SK-N-MC (cell line): ENCODE data around the gene RNASEH2B.
A peak's percentile ranks its signal among the peaks of the same experiment; 100 is the strongest.

Experiments used
- DNase-seq: peaks from one replicate; pipeline ENCODE4 v3.0.0-alpha.2; 2011; ENCODE audit warnings: low read depth, low spot score
- H3K27ac ChIP-seq: fragments of 200-600 bp; sonication (generic); 2 replicates; pipeline ENCODE4 v1.5.1; 2016; ENCODE audit warnings: mixed run types
- H3K36me3 ChIP-seq: fragments of 200-600 bp; sonication (generic); 2 replicates; pipeline ENCODE4 v1.6.1; 2017; ENCODE audit warnings: antibody characterized with exemption, low read length, mixed read lengths; ENCODE audit not compliant: insufficient read depth
- H3K4me3 ChIP-seq: fragments of 200-600 bp; sonication (generic); 2 replicates; pipeline ENCODE4 v1.5.1; 2016
- H3K9ac ChIP-seq: fragments of 200-600 bp; sonication (generic); 2 replicates; pipeline ENCODE4 v1.8.0; 2017; ENCODE audit warnings: mixed run types, mixed read lengths; ENCODE audit not compliant: insufficient read length
- H3K9me3 ChIP-seq: fragments of 200-600 bp; sonication (generic); 2 replicates; pipeline ENCODE4 v1.6.1; 2017; ENCODE audit warnings: low read depth, mild to moderate bottlenecking, antibody characterized with exemption, low read length, moderate library complexity, mixed read lengths
- EZH2 ChIP-seq: fragments of 200-600 bp; sonication (generic); IDR thresholded peaks from one replicate; pipeline ENCODE4 v1.6.1; 2017; ENCODE audit warnings: antibody characterized with exemption
- FOXP2 ChIP-seq: optimal IDR thresholded peaks from 2 replicates; pipeline ENCODE3; 2011; ENCODE audit warnings: mild to moderate bottlenecking, moderate library complexity; ENCODE audit not compliant: insufficient read depth; ENCODE audit errors: extremely low read length, control extremely low read depth
- POLR2AphosphoS5 ChIP-seq: IDR thresholded peaks from 2 replicates; pipeline ENCODE4 v1.6.1; 2012; ENCODE audit warnings: mild to moderate bottlenecking, low read depth, low read length, borderline replicate concordance

The RNASEH2B gene

DNA sequence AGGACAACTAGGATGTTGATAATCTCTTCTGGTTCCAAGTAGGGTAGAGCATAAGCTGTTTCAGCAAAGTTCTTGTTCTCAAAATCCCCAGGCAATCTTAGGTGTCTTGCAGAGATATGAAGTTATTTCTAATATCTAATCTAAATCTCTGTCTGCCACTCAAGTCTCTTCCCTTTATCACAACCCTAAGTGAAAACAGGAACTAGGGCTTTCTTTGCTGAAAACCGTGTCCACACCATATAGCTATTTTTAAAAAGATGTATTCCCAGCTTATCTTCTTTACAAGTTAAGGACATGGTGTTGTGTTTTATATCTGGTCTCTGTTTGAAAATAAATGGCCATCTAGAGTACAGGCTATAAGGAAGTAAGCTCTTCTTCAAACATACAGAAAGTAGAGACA, 11.3 kb upstream of the RNASEH2B start:
- H3K36me3 ChIP-seq = no peaks in the 10 kb centered on the region
- H3K9ac ChIP-seq = no peak overlapping the region
- no peak for DNase-seq
- no peak for TF ChIP-seq EZH2
- H3K9me3 ChIP-seq = no peaks in the 10 kb centered on the region
- H3K4me3 ChIP-seq = no peak overlapping the region
- no peak overlapping the region for H3K27ac ChIP-seq

DNA sequence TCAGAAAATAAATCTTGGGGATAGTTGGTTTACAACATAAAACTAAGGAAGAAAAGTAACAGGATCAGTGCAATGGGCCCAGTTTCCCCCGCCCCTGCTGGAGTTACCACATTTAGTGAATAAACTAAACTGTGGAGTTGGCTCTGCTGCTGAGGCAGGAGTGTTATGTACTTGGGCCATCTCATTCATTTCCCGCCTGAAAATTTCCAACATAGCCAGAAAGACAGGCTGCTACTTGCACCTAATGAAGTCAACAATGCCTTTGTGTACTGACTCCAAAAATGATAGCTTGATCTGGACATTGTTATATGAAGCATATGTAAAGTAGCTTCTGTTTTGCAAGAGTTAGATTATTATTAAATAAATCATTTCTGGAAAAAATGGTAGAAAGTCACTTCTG, 7.9 kb upstream of the RNASEH2B start:
- Histone ChIP-seq H3K27ac (no peak overlapping the region), H3K9me3 (no peaks in the 10 kb centered on the region), H3K36me3 (no peaks in the 10 kb centered on the region), H3K9ac (no peak overlapping the region), H3K4me3 (no peak overlapping the region)
- no peak for DNase-seq
- no peak for TF ChIP-seq EZH2

DNA sequence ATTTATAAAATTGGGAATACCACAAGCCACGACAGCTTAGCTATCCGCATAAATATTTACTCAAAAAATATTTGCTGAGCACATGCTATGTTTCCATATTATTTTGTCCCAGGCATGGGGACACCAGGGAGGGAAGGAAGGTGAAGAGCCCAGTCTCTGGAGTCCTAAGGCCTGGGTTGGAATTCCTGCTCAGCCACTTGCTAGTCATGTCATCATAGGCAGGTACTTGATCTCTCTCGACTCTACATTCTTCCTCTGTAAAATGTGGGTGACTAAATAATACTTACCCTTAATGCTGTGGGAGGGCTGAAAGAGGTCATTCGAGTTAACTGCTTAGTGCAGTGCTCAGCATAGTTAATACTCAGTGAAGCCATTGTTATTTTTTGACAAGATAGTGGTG, 4.3 kb upstream of the RNASEH2B start:
- no peak overlapping the region for H3K27ac ChIP-seq
- no peak overlapping the region for H3K4me3 ChIP-seq
- H3K9me3 ChIP-seq = no peaks in the 10 kb centered on the region
- no peaks in the 10 kb centered on the region for H3K36me3 ChIP-seq
- no peak for DNase-seq
- H3K9ac ChIP-seq = no peak overlapping the region
- no peak for TF ChIP-seq FOXP2
- TF ChIP-seq POLR2AphosphoS5 = no peak
- TF ChIP-seq EZH2 = no peak

DNA sequence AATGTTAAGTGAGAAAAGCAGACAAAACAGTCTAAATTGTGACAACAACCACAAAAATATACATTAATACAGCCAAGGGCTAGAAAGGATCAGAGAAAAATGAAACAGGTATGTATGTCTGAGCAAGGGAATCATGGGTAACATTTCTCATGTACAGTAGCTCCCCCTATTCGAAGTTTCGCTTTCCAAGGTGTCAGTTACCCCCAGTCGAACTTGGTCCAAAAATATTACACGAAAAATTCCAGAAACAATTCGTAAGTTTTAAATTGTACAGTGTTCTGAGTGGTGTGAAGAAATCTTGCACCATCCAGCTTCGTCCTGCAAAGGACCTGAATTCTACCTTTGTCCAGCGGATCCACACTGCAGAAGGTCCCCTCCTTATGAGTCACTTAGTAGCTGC, 1.8 kb upstream of the RNASEH2B start:
- Histone ChIP-seq H3K36me3 (no peaks in the 10 kb centered on the region), H3K9ac (no peak overlapping the region), H3K4me3 (no peak overlapping the region), H3K9me3 (no peaks in the 10 kb centered on the region), H3K27ac (no peak overlapping the region)
- no peak for TF ChIP-seq FOXP2
- no peak for TF ChIP-seq EZH2
- TF ChIP-seq POLR2AphosphoS5 = no peak
- DNase-seq = no peak

DNA sequence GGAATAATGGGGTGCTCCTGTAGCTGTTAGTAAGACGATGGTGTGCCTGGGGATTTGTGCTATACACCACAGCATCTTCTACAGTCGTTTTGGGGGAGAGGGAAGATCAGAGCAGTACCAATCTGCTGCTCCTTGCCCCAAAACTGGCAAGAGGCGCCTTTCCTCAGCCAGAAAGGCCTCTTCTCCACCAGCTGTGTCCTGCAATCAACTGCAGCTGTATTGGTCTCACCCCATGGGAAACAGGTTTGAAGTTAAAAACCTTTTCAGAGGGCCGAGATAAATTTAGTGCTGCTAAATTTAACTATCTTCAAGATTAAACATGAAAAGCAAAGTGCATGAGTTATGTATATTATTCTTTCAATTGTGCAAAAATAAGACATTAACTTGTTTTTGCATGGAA, 1.2 kb upstream of the RNASEH2B start:
- H3K4me3 ChIP-seq = no peak overlapping the region
- no peak overlapping the region for H3K9ac ChIP-seq
- no peak for DNase-seq
- TF ChIP-seq EZH2 (no peak), FOXP2 (no peak), POLR2AphosphoS5 (no peak)
- no peak overlapping the region for H3K27ac ChIP-seq
- H3K36me3 ChIP-seq = no peaks in the 10 kb centered on the region
- no peaks in the 10 kb centered on the region for H3K9me3 ChIP-seq

DNA sequence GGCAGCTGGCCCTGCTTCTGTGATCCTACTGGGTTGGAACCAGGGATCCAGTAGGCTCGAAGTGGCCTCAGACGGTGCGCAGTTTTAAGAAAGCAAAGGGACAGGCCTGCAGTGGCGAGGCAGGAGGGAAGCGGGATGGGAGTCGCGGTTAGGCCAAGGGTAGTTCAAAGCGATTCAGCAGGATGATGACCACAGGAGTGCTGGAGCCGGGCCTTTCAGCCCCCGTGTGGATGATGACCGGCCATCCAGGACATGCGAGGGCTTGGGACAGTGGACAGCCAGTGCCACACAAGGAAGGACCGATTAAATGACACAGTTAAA, 854 bp downstream of the RNASEH2B start:
- peak overlapping the region; percentile 97 for H3K4me3 ChIP-seq
- no peaks in the 10 kb centered on the region for H3K36me3 ChIP-seq
- H3K9me3 ChIP-seq = no peaks in the 10 kb centered on the region
- peak overlapping the region; percentile 83 for H3K27ac ChIP-seq
- peak overlapping the region; percentile 97 for H3K9ac ChIP-seq
- TF ChIP-seq FOXP2 (no peak), EZH2 (no peak), POLR2AphosphoS5 (no peak)
- DNase-seq = no peak

DNA sequence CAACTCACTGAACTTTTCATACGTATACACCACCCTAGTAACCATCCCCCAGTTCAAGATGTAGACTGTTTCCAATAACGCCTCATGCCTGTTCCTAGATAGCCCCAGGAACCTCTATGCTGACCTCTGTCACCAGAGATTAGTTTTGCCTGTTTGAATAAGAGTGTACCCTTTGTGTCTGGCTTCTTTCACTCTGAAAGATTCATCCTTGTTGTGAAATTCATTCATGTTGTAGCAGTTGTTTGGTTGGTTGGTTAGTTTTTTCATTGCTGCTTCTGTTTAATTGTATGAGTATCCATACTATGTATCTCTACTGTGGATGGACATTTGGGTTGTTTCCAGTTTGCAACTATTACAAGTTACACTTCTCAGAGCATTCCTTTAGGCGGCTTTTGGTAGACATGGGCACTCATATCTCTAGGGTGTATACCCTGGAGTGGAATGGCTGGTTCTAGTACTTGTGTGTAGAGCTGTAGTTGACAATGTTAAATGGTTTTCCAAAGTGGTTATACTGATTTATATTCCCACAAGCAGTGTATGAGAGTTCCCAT, 1.6 kb downstream of the RNASEH2B start:
- Histone ChIP-seq H3K36me3 (no peaks in the 10 kb centered on the region), H3K4me3 (peak overlapping the region; percentile 97), H3K9me3 (no peaks in the 10 kb centered on the region), H3K27ac (no peak overlapping the region), H3K9ac (peak overlapping the region; percentile 97)
- TF ChIP-seq POLR2AphosphoS5 = no peak
- TF ChIP-seq FOXP2 = no peak
- TF ChIP-seq EZH2 = no peak
- no peak for DNase-seq

DNA sequence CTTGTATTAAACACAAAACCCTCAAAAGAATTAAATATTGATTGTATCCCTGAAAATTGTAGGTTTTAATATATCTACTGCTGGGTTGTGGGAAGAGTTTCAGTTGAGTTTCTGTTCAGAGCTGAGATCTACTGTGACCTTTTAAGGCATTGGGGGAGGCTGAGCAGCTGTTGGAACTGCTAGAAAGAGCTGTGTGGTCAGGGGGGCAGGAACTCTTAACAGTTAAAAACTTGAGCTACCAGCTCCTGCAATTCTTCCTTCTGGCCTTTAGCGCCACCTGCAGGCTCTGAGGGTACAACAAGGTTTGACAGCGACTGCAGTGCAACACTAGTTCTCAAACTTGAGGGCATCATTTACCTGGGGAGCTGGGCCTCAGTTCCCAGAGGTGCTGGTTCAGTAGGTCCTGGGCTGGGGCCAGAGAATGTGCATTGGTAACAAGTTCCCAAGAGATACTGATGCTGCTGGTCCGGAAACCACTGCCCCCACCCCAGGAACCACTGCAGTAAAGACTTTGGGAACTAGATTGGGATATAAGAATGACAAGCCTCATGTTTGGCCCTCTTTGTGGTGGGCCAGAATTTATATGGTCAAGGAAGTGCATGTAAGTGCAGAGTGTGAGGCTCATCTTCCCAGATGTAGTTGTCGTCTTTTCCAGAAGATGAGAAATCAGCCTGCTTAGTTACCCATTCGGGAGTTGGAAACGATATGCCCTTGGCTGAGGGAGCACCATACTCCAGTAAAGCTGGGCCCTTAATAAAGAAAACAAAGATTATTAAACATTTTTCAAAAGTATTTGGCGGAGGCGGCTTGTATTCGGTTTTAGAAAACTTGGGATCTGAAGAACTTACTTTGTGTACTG, 2.6 kb downstream of the RNASEH2B start:
- TF ChIP-seq POLR2AphosphoS5 = no peak
- Histone ChIP-seq H3K9me3 (no peaks in the 10 kb centered on the region), H3K9ac (peak overlapping the region; percentile 97), H3K36me3 (no peaks in the 10 kb centered on the region), H3K27ac (no peak overlapping the region), H3K4me3 (peak overlapping the region; percentile 97)
- DNase-seq = peak; percentile 56

DNA sequence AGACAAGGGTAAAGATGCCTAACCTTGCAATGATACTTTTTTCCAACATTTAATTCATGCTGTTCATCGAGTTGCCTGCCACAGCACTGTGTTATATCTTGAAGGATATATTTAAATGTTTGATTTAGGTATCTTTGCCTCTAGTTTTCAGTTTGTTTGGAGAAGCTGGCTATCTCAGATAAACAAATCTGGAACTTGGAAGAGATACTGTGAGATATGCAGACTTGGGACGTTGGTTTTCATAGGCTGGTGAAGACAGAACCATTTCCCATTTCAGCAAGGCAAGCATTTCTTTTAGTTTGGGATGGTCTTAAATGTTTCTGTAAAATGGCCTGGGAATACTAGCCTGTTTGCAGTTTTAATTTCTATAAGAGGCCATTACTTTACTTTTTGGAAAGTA, 3.3 kb downstream of the RNASEH2B start:
- no peak for DNase-seq
- H3K4me3 ChIP-seq = no peak overlapping the region
- no peak overlapping the region for H3K27ac ChIP-seq
- TF ChIP-seq POLR2AphosphoS5 (no peak), FOXP2 (no peak), EZH2 (no peak)
- H3K9ac ChIP-seq = no peak overlapping the region
- no peaks in the 10 kb centered on the region for H3K9me3 ChIP-seq
- H3K36me3 ChIP-seq = no peaks in the 10 kb centered on the region
